GM10847 (cell line): ENCODE measurements around the gene RFX4.

Source experiments
- POLR2A ChIP-seq: IDR thresholded peaks from 2 replicates; pipeline ENCODE4 v1.6.1; 2011; ENCODE audit not compliant: insufficient read length; ENCODE audit errors: extremely low read depth

RFX4 gene

DNA sequence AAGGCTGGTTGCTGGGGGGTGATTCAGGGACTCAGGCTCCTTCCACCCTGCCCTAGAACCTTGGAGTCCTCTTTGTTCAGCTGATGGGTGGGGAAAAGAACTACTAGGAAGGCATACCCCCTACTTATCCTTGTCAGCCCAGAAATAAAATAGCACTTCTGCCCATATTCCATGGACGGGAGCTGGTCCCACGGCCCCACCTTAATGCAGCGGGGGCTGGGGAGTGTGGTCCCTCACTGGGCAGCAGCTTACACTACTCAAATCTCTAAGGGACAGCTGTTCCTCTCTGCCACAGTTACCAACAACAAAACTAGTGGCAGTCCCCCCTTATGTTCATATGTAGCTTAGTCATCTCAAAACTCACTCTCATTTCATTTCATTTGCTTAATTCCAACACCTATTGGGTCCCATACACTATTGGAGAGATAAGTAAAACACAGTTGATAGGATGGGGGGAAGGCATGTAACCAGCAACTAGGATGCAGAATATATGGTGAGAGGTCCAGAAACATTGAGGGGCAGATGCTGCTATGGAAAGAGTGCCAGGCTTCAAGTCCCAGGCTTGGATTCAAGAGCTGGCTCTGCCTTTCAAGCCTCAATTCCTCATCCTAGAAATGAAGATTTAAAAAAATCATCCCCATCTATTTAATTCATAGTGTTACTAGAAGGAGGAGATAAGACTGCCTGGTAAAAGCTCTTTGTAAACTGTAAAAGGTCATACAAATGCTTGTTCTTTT, 107.9 kb downstream of the RFX4 start:
- TF ChIP-seq POLR2A = no peak

DNA sequence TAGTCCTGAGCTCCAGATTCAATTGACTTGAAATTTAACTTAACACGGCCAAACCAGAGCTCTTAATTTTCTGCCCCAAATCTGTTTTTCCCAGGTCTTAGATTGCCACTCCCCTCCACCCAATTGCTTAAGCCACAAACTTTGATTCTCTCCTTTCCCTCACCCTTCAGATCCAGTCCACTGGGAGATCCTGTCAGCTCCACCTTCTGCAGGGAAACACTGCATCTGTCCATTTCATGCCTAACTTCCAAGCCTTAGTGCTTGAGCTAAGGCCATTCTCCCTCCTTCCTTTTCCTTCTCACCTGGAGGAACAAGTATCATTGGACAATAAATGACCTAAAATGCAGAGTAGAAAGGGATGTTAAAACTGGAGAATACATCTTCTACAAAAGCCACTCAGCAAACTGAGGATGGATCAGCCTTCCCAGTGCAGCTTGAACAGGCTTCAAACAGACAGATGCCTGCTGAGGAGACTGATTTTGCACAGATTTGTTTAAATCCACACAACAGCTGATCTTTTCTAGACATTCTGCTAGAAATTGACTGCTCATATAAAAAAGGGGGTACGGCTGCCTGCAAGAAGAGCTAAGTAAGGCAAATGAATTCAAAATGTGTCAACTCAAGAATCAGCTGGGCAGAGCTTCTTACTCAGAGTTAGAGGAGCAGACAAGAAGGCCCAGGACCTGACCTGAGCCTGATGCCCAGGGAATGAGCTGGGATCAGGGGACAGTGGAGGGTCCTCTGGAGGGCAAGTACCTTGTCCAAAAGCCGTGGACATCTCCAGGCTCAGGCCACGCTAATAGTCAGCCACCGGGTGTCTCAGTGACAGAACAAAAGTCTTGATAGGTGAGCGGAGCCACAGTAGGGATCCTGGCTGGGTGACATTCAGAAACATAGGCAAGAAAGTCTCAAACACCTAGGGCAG, 110.4 kb downstream of the RFX4 start:
- TF ChIP-seq POLR2A = no peak

DNA sequence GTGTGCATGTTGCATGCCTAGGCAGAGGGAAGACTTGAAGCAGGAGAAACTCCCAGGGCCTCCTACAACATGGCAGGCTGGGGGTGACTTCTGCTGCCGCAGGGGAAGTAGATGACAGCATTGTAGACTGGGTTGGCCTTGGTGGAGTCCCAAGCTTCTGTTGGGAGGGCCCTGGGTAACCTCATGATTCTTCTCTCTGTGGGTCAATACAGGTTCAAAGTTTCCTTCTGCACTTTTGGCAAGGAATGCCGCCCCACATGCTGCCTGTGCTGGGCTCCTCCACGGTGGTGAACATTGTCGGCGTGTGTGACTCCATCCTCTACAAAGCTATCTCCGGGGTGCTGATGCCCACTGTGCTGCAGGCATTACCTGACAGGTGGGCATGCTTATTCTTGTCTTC, 113.3 kb downstream of the RFX4 start:
- TF ChIP-seq POLR2A = no peak

DNA sequence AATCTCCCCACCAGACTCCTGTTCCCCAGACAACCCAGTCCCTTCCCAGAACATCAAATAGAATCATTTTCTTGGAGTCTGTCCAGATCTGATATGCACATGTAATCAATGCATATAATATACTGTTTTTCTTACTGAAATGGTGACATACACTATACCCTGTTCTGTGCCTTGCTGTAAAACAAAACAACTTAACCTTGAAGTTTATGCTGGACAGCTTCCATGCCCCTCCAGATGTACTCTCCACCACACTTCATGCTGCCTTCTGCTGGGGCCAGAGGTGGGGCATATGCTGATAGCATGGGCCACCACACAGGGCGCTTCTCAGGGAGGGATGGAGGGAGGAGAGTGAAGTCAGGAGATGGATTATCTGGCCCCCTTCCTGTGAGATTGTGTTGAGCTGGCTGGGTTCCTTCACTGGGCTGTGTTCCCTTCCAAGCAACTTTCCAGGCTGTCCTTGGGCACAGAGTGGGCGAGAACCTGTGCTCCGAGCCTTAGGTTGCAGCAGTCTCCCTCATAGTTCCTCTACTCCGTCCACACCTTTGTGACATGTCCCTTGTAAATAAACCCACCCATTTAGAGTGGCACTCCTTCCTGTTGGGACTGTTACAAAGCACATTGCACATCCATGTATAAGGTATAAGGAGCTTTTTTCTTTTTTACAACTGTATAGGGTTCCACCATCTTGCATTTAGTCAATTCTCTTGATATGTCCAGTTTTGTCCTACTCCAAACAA, 114.0 kb downstream of the RFX4 start:
- no peak for TF ChIP-seq POLR2A

DNA sequence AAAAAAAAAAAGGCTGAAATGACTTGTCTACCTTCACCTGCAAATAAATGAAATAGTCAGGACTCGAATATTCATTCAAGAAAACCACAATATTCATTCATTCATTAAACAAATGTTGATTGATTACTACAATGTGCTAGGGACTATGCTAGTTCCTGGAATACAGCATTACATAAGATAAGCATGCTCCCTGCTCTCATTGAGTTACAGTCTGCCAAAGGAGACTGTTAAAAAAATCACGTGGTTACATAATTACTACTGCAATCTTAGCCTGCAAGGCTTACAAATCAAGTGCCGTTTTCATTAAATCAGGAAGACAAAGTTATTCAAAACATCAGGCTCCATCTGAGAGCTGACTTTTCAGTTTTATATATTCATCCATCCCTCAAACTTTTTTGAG, 121.3 kb downstream of the RFX4 start:
- no peak for TF ChIP-seq POLR2A

DNA sequence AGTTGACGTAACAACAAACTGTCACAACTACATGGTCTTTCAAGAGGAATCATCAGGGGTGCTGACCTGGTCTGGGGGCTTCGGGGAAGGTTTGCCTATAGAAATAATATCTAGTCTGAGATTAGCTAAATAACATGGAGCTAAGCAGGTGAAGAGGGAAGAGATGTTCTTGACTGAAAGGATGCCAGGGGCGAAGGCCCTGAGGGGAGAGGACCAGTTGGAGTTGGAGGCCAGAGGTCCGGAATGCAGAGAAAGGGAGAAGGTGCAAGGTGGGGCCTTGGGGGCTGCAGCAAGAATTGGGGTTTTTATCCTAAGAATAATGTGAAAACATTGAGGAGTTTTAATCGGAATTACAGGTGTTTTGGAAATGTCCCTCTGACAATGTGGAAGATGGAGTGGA, 123.2 kb downstream of the RFX4 start:
- no peak for TF ChIP-seq POLR2A

DNA sequence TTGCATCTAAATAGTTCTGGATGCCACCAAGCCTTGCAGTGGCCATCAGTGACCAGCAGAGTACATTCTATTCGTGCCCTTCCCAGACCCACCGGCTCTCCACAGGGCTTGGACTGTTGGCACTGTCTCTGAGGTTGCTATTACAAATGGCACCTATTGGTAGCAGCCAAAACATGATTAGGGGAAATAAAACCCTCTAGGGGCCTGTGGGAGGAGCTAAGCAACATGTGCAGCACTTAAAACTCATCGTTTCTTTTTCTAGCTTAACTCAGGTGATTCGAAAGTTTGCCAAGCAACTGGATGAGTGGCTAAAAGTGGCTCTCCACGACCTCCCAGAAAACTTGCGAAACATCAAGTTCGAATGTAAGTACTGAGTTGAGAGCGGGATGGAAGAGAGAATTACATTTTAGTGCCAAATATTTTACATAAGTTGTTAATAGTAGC, 126.3 kb downstream of the RFX4 start:
- TF ChIP-seq POLR2A = no peak

DNA sequence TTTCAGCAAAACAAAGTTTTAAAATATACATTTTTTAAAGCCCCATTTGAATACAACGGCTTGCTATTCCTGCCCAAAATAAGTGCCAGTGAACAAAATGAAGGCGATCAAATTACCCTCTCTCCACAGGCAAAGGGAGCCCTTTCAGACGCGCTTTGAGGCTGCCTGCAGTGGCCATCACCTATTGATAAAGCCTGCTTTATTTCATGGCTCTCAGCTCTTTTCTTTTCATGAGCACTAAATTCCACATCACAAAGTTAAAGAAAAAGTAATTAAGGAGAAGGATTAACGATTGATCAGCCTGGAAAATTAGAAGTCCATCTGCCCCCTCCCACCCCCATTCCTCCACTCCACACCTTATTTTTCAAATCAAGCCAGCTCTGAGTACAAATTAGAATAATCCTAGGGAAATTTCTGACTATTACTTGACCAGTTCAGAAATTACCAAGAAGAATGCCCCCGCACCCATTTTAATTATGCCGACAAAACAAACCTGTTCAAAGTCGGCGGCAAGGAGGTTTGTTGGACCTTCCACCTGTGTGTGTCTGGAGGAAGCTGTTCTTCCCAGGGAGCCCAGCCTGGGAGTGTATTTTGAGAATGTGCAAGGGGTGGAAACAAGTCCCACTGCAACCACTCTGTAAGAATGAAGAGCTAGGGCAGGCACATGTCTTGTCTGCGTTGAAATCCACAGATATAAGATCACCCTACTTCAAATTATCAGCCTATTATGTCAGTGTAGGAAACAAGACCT, 127.5 kb downstream of the RFX4 start:
- TF ChIP-seq POLR2A = no peak

DNA sequence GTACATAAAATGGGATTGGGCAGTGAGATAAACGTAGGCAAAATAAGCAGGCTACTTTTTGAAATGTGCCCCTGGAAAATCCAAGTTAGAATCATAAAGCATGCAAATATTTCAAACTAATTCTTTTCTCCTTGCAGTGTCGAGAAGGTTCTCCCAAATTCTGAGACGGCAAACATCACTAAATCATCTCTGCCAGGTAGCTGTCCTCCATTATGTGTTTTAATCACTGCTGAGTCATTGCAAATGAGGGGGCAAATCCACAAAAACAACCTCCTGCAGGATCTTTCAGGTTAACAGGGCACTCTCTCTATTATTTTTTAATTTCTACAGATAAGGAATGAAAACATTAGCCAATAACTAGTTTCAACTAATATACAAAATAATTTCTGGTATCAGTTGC, 128.5 kb downstream of the RFX4 start:
- TF ChIP-seq POLR2A = no peak

DNA sequence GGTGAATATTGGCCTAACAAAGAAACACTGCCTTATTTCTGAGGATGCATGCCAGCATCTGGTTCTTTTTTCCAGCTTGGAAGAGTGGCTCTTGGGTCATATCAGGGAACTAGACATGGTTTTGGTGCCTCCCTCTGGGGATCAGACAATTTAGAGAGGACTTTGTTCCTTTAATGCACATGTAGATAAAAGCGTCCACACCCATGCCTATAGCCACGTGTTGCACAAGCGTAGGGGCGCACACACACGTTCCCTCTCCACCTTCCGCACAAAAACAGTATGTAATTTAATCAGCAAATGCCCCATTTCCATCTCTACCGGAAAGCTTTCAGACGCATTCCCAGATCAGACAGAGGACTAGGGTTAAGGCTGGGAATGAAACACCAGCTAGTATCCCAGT, 130.0 kb downstream of the RFX4 start:
- TF ChIP-seq POLR2A = no peak

DNA sequence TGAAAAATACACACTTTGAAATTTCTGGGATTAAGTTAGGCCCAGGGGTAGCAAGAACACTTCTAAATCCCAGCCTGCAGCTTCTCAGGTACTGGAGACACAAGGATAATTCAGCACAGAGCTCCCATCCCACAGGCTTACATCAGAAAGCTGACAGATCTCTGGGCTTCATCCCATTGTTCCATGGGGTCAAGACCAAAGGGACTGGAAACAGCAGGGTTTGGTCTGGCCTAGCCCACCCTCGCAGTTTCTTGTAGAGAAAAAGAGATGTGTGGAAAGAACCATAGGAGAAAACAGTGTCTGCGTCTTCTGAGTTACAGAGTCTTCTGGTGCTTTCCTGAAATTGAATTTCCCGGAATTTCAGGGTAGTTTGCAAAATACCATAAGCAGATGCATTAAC, 132.1 kb downstream of the RFX4 start:
- TF ChIP-seq POLR2A = no peak

DNA sequence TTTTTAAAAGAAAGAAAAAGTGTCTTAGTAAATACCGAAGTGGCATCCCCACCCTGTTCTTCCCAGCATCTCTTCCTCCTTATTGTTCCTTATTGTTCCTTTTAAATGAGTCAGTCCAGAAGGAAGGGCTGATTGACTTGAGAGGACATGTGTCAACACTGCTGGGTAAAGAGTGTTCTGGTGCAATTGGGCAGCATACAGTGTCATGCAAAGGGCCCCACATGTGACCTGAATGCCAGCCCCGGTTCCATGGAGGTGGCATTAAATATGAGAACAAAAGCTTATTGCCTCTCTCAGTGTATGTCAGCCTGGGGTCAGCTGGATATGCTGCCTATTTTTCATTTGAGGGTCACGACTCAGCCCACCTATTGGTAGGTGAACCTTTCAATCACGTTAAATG, 132.8 kb downstream of the RFX4 start:
- TF ChIP-seq POLR2A = no peak

DNA sequence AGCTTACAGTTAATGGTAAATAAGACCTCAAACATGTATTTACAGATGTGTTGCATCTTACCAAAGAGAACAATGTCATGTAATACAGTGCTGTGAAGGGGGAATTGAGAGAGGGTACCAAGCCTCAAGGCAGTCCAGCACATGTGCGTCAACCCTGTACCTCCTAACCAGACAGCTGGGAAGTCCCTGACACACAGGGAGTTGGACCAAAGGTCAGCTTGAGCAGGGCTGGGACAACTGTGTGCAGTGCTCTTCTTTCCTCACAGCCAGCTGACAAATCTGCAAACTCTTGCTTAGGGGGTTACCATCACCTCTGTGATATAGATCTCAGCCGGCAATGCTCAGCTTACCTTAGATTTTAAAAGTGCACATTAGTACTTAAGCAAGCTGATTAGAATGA, 134.9 kb downstream of the RFX4 start:
- no peak for TF ChIP-seq POLR2A

DNA sequence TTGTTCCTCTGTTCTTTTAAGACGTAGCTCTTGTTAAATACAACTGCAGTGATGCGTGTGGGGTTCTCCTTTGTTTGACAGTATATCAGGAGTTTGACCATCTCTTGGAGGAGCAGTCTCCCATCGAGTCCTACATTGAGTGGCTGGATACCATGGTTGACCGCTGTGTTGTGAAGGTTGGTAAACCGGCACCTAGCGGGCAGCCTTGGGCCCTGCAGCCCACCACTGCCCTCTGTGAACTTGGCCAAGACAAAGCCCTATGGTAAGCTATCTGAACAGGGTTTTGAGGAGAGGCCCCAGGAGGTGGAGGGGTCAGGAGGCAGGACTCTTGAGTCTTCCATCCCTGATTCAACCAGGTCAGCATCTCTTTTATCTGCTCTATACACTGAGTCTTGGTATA, 137.1 kb downstream of the RFX4 start:
- no peak for TF ChIP-seq POLR2A

DNA sequence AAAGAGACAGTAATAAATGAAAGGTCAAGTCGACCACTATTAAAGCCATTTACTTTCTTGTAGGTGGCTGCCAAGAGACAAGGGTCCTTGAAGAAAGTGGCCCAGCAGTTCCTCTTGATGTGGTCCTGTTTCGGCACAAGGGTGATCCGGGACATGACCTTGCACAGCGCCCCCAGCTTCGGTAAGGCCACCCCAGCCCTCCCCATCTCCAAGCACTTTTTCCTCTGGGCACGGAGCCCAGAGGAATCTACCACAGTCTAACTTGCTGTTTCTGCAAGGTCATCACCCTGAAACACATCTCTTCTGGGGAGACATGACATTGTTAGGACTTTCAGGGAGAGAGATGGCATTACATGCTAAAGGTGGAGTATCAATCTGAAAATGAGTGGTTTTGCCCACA, 137.9 kb downstream of the RFX4 start:
- TF ChIP-seq POLR2A = no peak
